ENCODE results near the gene ZBTB44.

DNA sequence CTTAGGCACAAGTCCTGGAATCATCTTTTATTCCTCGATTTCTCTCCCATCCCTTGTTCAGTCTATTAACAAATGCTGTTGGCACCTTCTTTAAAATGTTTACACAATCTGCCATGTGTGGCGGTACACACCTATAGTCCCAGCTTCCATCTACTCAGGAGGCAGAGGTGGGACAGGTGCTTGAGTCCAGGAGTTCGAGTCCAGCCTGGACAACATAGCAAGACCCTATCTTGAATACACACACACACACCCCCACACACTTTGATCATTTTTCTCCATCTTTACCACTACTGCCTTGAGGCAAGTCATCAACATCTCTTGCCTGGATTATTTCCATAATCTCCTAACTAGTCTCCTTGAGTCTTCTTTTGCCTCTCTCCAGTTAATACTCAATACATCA is 13.7 kb upstream of the ZBTB44 start:
- TF ChIP-seq, protein P1, sequence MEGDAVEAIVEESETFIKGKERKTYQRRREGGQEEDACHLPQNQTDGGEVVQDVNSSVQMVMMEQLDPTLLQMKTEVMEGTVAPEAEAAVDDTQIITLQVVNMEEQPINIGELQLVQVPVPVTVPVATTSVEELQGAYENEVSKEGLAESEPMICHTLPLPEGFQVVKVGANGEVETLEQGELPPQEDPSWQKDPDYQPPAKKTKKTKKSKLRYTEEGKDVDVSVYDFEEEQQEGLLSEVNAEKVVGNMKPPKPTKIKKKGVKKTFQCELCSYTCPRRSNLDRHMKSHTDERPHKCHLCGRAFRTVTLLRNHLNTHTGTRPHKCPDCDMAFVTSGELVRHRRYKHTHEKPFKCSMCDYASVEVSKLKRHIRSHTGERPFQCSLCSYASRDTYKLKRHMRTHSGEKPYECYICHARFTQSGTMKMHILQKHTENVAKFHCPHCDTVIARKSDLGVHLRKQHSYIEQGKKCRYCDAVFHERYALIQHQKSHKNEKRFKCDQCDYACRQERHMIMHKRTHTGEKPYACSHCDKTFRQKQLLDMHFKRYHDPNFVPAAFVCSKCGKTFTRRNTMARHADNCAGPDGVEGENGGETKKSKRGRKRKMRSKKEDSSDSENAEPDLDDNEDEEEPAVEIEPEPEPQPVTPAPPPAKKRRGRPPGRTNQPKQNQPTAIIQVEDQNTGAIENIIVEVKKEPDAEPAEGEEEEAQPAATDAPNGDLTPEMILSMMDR (IDR thresholded peaks at IDR 0.05; ENCODE audit: borderline replicate concordance, extremely low read depth, low read length, poor library complexity, severe bottlenecking), result no peak
- TF ChIP-seq EZH2 (IDR thresholded peaks at IDR 0.05; ENCODE audit: borderline replicate concordance, low read depth, low read length, severe bottlenecking), result no peak

Measured in DND-41 (cell line).